ENCODE measurements around the gene SURF4.

SURF4 gene

DNA sequence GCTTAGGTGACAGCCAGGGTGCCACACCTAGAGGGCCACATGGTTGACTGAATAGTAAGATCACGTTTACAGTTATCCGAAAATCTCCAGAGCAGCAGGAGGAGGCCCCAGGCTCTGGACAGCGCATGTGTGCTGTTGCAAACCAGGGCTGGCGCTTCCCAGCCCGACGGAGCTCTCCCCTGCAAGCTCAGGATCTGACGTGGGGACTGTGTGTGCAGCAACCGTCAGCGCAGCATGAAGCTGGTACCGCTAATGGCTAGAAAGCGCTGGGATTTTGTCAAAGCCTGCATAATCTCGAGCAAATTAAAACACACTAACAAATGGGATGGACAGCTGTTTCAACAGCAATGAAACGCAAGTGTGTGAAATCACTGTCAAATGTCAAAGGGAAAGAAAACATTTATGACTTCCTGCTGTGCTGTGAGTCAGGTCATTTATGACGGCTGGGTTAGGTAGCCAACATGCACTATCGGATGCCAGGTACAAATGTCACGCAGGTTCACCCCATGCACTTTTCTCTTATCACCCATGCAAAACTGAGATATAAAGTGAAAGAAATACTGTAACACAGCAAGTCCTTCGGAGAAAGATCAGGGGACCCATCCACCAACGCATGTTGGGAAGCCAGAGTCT, 7.5 kb downstream of the SURF4 start:
- TF ChIP-seq, protein P1, sequence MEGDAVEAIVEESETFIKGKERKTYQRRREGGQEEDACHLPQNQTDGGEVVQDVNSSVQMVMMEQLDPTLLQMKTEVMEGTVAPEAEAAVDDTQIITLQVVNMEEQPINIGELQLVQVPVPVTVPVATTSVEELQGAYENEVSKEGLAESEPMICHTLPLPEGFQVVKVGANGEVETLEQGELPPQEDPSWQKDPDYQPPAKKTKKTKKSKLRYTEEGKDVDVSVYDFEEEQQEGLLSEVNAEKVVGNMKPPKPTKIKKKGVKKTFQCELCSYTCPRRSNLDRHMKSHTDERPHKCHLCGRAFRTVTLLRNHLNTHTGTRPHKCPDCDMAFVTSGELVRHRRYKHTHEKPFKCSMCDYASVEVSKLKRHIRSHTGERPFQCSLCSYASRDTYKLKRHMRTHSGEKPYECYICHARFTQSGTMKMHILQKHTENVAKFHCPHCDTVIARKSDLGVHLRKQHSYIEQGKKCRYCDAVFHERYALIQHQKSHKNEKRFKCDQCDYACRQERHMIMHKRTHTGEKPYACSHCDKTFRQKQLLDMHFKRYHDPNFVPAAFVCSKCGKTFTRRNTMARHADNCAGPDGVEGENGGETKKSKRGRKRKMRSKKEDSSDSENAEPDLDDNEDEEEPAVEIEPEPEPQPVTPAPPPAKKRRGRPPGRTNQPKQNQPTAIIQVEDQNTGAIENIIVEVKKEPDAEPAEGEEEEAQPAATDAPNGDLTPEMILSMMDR (IDR thresholded peaks at IDR 0.05): no peak

DNA sequence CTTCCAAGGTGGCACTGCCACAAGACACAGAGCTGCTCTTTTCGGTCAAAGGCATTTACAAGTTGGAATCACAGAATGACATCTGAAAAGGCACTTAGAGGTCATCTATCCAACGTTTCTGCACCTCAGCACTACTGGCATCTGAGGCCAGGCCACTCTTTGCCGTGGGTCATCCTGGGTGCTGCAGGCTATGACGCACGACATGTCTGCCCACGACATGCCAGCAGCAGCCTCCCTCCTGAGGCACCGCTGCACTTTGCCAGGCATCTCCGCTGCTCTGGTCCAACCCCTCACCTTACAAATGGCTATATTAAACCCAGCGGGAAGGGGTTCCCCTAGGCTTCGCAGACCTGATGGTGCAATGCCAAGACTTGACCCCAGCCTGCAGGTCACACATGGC, 8.1 kb downstream of the SURF4 start:
- TF ChIP-seq, protein P1 (IDR thresholded peaks at IDR 0.05): no peak

DNA sequence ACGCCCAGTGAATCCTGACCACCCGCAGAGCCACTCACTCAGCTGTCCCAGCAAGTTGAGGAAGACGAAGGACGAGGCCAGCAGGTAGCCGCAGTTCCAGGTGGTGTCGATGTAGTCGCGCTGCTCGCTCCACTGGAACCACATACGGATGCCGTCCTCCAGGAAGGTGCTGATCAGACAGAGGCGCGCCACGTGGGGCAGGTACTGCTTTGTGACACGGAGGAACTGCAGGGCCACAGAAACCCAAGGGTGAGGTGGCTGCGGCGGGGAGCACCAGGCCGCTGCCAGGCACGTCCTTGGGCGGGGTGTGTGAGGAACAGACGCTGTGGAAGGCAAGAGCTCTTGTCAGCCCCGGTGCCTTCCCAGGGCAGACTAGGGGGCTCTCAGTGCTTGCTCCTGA, 8.6 kb downstream of the SURF4 start:
- TF ChIP-seq, protein P1 (IDR thresholded peaks at IDR 0.05): no peak

DNA sequence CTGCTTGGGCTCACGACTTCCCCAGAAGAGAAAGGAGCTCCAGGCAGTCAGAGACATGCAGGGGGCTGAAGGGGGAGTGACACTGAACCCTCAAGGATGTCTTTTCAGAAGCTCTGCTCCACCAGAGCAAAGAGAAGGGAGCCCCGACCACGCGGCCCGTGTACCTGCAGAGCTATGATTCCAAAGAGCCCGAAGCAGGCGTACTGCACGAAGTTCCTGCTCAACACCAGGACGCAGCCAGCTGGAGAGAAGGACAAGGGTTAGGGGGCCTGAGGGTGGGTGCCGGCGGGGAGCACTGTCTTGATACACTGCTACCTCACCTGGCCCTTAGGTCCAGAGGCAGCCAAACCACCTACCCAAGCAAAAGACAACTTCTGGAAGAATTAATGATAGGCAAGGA, 9.4 kb downstream of the SURF4 start:
- TF ChIP-seq, protein P1 (IDR thresholded peaks at IDR 0.05): no peak

DNA sequence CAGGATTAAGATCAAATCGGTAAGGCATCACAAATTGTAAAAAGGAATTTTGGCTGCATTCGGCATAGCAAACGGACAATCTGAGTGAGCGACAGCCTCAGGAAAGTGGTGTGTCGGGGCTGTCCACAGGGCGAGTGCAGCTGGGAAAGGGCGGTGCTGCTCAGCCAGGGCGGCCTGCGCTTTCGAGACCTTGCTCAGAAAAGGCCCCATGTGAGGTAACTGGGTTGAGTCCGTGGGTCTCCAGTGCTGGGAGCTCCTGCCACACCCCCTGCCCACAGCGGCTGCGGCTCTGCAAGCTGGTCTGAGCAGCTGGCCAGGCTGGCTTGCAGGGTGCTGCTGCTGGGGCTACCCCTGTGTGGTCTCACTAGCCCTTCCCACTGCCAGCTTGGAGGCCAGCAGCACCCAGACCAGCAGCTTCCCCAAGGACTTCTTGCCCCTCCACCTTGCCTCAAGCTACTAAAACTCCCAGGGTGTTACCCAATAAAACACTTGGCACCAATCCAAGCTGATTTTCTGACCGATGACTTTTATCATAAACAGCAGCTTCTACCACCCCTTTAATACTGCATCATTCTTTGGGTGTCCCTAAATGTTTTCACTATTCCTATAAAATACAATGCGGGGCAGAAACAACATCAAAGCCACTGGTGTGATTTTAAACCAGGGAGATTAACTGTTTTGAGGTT, 13.4 kb downstream of the SURF4 start:
- TF ChIP-seq, protein P1 (IDR thresholded peaks at IDR 0.05): no peak

DNA sequence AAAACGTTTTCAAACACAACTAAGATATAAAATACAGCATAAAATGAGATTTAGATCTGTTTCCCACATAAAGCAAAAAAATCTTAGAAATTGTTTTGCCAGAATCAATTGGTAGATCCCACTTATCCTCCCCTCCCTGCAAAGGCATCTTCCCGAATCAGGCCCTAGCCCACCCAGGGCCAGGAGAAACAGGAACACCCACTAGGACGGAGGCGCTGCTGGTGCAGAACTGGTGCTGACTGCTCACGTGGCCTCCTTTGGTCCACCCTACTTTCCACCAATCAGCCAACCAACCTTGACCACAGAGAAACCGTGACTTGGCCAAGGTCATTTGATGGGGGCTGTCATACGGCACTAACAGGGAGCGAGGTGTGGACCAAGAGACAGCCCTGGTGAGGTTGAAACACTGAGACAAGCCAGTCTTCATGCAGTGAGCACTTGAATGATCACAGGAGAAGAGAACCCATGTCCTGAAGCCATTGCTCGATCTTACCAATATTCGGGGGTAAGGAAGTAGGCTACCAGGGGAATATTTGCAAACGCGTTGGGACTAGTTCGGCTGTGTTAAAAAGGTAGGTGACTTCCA, 14.3 kb downstream of the SURF4 start:
- TF ChIP-seq, protein P1 (IDR thresholded peaks at IDR 0.05): no peak

DNA sequence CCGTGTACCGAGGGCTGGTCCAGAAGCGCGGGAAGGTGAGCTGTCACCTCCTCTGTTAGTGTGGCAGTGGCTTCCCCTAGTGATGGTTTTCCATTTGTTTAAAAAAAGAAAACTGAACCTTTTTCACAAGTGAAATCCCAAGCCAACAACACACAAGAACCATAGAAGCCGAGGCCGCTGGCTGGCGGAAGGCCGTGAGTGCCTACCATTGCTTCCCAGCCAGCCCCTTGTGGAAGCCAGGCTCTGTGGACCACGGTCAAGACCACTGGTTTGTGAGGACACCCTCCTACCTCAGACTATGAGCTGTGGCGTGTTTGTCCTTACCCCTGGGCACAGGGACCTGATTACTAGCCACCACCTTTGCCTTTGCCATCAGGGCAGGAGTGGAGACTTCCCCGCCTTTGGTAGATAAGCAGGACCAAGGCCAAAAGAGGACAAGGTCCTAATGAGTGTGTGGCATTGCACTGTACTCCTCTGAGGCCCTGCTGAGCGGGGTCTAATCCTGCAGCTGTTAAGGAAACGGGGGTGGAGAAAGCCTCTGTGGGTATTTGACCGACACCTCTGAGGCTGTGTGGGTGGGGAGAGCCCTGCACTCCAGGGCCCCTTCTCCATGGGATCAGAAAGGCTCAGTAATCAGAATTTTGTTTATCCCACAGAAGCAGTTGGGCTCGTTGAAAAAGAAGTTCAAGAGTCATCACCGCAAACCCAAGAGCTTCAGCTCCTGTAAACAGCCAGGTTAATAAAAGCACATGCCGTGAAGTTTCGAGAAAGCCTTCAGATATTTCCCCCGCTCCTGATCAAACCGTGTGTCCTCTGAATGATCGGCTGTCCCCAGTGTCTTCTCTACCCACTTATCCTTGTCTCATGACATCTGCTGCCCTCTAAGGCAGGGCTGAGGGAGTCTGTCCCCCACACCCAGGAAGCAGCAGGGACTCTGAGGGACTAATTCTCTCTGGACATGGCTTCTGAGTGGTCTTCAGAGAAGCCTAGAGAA, 15.2 kb downstream of the SURF4 start:
- TF ChIP-seq, protein P1 (IDR thresholded peaks at IDR 0.05): no peak
